Tibial nerve (tissue), 4 donors: Measurements from ENCODE around the gene ANKRD9.

ENCODE experiments used
- CTCF ChIP-seq, 5 experiments: fragments of 200-600 bp in 3 of 5; fragments of 450-650 bp in 2 of 5; sonication (generic) in 3 of 5; IDR thresholded peaks; one replicate each; pipeline ENCODE4 v1.5.1; 2016 to 2019; ENCODE audit warnings: antibody characterized with exemption in 5 of 5, mild to moderate bottlenecking in 3 of 5, moderate library complexity in 2 of 5
- EP300 ChIP-seq, 2 donors: sonication (generic); formaldehyde crosslinking; IDR thresholded peaks; one replicate each; pipeline ENCODE4 v1.6.1; 2017; ENCODE audit warnings: antibody characterized with exemption in 2 of 2, mild to moderate bottlenecking in 1 of 2

GRCh38 chr14:102504328-102504999 lies 5.1 kb downstream of the ANKRD9 start:
- TF ChIP-seq CTCF (IDR thresholded peaks at IDR 0.05) (no peak), EP300 (IDR thresholded peaks at IDR 0.05) (no peak)
